HG03457 (cell line): ENCODE measurements around the gene NMNAT1.
"Not testable (repeated sequence)": the region's sequence is repeated elsewhere in the genome, so short reads cannot be mapped to it uniquely, and the experiment has no call there.

Source experiments
- ATAC-seq: cut with Tn5 transposase; IDR thresholded peaks from one replicate; pipeline ENCODE4 v1.9.1; 2021; ENCODE audit warnings: moderate number of reproducible peaks; ENCODE audit not compliant: unreplicated experiment

The NMNAT1 gene

DNA sequence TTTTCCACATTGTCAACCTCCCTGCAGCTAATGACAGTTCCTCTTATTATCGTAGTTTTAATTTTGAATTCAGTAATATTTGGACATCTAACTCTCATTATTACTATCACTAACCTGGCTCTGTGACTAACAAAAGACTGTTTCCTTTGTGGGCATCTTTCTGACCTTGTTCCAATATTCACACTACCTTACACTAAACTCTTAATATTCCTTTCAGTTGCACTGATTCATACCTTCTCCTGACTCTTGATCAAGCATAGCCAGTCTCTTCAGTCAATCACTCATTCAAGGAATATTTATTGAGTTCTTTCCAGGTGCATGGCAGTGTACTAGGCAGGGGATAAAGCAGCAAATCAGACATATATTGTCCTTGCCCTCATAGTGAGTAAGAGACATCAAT is 25.4 kb upstream of the NMNAT1 start:
- ATAC-seq = no peak

DNA sequence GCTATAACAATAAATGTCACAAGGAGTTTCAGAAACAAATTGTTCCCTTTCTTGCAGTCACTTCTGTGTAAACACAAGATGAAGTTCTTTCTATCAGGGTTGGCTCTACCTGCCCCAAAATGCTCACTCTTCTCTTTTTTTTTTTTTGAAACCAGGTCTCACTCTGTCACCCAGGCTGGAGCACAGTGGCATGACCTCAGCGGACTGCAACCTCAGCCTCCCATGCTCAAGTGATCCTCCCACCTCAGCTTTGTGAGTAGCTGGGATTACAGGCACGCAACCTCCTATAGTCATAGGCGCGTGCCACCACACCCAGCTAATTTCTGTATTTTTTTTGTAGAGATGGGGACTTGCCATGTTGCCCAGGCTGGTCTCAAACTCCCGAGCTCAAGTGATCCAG is 22.7 kb upstream of the NMNAT1 start:
- no peak for ATAC-seq

- no peak for ATAC-seq
Measured at GRCh38 chr1:9922342-9922741, 20.9 kb upstream of the NMNAT1 start.

- ATAC-seq = no peak
Measured at GRCh38 chr1:9927259-9927658, 16.0 kb upstream of the NMNAT1 start.

GRCh38 chr1:9929431-9930385 is 13.6 kb upstream of the NMNAT1 start:
- no peak for ATAC-seq

DNA sequence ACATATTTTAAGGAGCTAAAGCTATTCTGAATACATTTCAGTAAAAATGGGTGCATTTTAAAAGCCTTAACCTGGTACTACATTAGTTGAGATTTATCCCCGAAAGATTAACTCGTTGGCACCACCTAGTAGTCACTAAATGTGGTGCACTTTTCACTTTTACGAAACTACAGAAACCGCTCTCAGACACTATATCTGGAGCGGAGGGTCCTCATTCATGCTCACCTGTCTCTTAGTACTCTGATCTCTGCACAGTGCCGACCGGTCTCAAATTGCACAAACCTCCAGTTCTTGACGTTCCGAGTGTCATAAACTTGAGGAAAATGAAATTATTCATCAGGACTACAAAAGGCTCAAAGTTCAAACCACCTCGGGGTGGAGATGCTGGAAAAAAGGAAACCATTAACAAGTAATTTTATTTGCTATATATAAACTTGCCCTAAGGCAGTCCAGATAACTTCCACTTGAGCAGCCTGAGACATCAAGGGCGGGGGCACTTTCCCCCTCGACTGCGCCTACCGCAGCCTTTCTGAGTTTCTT is 806 bp upstream of the NMNAT1 start:
- peak; percentile 24 for ATAC-seq

DNA sequence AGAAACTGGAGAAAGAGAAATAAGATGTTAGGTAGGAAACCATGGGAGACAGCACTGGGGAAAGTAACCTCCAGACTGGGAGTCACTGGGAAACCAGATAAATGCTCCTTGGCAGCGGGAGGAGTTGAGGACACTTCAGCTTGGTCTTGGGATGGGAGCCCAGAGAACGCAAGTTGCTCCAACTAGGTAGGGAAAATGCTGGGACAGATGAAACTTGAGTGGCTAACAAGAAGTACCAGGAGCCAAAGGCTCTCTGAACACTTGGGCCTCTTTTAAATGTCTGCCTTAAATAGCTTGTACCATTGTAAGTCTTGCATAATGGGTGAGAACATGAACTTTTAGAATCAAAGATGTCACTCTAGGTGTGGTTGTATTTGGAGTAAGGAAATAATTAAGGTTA is 3.0 kb downstream of the NMNAT1 start:
- ATAC-seq = no peak

GRCh38 chr1:9957726-9958125 is 14.5 kb downstream of the NMNAT1 start:
- no peak for ATAC-seq

- no peak for ATAC-seq
Measured at GRCh38 chr1:9960011-9960410, 16.7 kb downstream of the NMNAT1 start.

DNA sequence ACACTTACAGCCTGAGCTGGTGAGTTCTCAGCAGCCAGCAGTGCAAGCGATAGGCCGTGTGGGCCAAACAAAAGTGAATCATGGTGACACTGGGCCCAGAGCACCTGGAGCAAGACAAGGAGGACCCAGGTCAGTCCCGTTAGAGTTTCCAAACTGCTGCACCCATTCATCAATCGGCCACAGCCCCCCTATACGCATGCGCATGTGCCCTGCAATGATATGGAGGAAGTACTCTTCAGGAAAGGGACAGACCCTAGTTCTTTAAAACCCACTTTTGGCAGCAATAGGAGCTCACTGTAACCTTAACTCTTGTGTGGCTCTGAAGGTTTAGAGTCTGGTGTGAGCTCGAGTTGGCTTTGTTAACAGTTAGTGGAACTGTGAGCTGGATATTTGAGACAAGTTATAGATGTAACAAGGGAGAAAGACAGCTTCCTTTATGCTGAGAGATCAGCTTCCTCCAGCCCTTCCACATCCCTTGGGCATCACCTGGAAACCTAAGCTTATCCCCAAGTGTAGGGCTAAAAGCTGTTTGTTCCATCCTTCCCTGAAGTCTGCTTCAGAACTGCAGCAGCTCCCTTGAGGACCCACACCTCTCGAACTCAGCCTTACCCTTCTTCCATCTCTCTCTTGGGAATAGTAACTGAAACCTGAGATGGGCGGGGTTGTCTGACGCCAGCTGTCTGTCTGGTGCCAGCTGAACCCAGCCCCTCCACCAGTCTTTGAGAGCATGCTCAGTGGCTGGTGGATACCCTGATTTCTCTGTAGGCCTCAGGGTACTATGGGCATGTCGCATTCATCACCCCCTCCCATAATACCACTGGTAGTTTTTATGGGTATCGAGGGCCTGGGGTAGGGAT is 17.7 kb downstream of the NMNAT1 start:
- ATAC-seq = no peak

- ATAC-seq = no peak
Measured at GRCh38 chr1:9984253-9984652, 41.0 kb downstream of the NMNAT1 start.

- ATAC-seq = no peak
Measured at GRCh38 chr1:9985001-9985400, 41.7 kb downstream of the NMNAT1 start.

DNA sequence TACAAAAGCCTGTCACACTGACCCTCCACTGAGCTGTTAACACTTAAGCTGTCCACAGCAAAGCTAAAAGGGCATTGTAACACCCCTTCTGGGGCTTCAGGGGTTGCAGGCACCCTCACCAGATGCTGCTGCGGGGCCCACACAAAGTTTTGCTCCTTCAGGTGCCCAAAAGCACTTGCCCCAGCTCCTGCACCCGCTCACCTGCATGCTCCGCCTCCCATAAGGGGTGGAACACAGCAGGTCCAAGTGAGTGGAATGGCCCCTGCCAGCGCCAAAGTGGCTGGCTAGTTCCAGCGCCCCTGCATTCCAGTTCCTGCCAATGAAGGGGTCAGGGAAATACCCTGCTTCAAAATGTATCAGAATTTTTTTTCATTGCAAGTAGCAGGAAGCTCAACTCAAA is 46.5 kb downstream of the NMNAT1 start:
- ATAC-seq = no peak

DNA sequence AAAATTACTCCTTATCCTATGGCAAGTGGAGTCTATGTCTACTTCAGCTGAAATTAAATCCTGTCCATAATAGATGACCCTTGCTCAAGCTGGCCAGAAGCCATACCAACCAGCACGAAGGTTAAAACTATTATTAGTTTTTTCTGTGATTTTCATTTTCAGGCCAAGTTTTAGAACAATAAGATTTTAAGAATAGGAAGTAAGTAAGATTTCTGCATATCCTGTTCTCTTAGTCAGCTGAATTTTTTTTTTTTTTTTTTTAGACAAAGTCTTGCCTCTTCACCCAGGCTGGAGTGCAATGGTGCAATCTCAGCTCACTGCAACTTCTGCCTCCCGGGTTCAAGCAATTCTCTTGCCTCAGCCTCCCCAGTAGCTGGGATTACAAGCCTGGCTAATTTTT is 47.7 kb downstream of the NMNAT1 start:
- ATAC-seq = no peak

GRCh38 chr1:9992910-9993309 is 49.6 kb downstream of the NMNAT1 start:
- ATAC-seq = no peak

GRCh38 chr1:9993561-9994075 is 50.3 kb downstream of the NMNAT1 start:
- ATAC-seq = no peak

GRCh38 chr1:9996624-9997582 is 53.6 kb downstream of the NMNAT1 start, which contains the start of gene RBP7:
Gene RBP7, plus strand, starts transcription at chr1:9997228. Its CDS starts 31 bp downstream, at chr1:9997259.
- no peak for ATAC-seq

DNA sequence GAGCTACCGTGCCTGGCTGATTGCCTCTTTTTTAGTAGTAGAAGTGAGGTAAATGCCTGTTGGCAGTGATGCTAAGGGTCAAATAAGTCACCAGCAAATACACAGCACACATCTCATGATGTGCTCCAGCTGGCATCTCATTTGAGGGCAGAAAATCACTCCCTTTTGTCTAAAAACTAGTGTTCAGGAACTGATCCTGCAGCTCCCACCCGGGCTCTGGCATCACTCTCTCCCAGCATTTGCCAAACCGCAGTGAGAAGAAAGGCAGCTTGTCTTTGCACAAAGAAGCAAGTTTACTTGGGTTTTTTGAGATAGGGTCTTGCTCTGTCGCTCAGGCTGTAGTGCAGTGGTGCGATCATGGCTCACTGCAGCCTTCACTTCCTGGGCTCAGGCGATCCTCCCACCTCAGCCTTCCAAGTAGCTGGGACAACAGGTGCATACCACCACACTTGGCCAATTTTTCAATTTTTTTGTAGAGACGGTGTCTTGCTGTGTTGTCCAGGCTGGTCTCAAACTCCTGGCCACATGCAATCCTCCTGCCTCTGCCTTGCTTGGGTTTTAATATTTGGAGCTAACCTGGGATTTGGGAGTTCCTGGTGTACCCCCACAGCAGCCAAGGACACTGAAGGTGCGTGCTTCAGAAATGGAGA is 57.9 kb downstream of the NMNAT1 start:
- no peak for ATAC-seq

- not testable (repeated sequence) for ATAC-seq
Measured at GRCh38 chr1:10005248-10005647, 62.0 kb downstream of the NMNAT1 start.

DNA sequence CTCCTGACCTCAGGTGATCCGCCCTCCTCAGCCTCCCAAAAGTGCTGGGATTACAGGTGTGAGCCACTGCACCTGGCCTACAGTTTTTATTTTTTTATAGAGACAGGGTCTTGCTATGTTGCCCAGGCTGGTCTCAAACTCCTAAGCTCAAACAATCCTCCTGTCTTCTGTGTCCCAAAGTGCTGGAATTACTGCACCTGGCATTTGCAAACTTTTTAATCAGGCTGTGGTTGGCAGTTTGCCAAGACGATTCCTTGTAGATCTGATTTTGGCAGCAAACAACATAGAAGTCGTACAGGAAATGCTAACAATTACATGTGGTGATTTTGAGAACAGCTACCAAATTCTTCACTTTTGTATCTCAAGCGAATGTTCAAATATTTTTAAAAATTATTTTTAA is 63.9 kb downstream of the NMNAT1 start:
- no peak for ATAC-seq
